GM12873 (cell line): Measurements from ENCODE around the gene RGS4.

Source experiments
- TF ChIP-seq, protein P1 (sequence below): IDR thresholded peaks from 2 replicates; pipeline ENCODE4 v1.5.1; 2012; ENCODE audit warnings: low read depth, mild to moderate bottlenecking, moderate library complexity, low read length, control low read depth; ENCODE audit not compliant: insufficient read depth; ENCODE audit errors: missing control alignments

Gene RGS4

GRCh38 chr1:163076981-163077761, 8.0 kb downstream of the RGS4 start:
- TF ChIP-seq, protein P1, sequence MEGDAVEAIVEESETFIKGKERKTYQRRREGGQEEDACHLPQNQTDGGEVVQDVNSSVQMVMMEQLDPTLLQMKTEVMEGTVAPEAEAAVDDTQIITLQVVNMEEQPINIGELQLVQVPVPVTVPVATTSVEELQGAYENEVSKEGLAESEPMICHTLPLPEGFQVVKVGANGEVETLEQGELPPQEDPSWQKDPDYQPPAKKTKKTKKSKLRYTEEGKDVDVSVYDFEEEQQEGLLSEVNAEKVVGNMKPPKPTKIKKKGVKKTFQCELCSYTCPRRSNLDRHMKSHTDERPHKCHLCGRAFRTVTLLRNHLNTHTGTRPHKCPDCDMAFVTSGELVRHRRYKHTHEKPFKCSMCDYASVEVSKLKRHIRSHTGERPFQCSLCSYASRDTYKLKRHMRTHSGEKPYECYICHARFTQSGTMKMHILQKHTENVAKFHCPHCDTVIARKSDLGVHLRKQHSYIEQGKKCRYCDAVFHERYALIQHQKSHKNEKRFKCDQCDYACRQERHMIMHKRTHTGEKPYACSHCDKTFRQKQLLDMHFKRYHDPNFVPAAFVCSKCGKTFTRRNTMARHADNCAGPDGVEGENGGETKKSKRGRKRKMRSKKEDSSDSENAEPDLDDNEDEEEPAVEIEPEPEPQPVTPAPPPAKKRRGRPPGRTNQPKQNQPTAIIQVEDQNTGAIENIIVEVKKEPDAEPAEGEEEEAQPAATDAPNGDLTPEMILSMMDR = no peak

DNA sequence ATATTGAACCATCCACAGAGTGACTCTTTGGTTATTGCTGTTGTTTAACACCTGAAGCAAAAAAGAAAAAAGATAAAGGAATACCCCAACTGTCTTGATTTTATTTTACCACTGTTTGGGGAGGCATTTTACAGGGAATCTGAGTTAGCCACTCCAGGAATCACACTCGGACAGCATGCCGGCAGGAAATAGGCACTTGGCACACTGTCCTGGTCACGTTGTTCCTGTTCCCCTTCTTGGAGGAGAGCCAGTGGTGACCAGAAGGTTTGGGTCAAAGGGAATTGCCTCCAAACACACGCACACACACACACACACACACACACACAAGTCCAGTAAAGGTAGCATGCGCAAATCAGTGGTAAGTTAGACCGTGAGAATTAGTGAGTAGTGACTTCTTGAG, 13.8 kb downstream of the RGS4 start:
- TF ChIP-seq, protein P1 = no peak

DNA sequence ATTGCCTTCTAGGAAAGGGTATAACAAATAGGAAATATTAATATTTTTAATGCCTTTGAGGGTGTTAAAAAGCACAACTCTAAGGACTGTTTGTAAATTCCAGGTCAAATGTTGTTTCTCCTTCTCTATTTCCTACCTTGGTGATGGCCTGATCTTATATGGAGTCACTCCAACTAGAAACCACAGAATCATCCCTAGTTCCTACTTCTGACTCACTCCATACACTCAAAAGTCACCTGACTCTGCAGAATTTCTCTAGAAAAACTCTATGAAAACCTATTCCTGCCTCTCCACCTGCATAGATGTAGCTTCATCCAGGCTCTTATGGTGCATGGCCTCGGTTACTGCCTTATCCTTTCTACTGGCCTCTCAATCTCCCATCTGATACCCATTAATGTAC, 14.5 kb downstream of the RGS4 start:
- TF ChIP-seq, protein P1 = no peak

DNA sequence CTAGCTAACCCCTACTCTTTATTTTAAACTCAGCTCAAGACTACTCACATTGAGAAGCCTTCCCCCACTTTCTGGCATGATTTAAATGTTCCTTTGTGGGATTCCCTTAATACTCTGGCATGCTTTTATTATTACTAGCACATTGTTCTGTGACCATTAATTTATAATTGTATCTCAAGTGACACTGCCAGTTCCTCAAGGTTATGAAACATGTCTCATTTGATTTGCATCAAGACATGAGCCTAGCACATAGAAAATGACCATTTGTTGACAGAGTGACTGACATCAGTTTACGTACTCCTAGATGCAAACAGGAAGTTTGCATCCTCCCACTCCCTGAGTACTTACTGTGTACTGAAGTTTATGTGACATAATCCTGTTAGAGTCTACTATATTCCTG, 15.2 kb downstream of the RGS4 start:
- TF ChIP-seq, protein P1 = no peak

DNA sequence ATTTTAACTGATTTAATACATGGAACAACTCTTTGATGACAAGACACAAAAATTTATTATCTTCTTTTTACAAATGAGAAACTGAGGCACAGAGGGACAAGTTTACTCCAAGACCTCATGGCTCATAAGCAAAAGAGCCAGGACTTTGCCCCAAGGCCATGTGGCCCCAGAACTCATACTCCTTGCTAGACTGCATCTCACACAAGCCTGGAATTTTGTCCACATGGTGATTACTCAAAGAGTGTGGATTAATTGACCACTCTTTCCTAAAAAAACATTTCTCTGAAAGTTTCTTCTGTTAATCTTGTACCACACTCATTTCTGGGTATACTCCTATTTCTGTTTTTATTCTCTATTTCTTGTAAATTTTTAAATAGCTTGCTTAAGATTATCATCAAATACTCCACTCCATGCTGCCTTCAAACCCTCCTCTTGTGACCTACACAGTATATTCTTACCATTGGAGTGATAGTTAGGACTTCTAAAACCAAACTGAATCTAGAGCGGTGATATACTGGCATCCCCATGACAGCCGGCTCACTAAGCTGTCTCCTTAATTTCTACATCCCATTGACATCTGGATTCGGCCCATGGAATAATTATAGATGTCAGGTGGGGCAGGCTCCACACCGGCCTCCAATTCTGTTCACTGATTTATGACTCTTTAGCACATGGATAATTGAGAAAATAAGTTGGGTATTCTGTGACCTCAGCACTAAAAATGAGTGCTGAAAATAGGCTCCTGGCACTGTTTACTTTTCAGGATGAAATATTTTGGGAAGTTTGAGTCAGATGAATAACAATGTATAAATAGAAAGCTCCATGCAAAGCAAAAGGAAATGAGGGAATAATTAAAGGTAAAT, 16.1 kb downstream of the RGS4 start:
- TF ChIP-seq, protein P1 = no peak

DNA sequence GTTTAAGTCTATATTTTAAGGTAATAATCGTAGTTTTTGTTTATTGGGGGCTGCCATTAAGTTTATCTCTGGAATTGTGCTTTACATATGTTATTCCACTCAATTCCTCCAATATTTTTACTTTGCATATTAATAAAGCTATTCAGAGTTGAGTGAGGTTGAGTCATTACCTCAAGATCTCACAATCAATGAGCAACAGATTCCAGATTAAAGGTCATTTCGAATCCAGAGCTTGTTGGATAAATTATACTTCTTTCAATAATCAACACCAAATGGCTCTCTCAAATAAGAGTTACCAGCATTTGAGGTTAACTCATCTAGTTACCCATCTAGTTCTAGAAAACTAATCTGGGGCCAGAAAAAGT, 16.7 kb downstream of the RGS4 start:
- TF ChIP-seq, protein P1 = no peak

DNA sequence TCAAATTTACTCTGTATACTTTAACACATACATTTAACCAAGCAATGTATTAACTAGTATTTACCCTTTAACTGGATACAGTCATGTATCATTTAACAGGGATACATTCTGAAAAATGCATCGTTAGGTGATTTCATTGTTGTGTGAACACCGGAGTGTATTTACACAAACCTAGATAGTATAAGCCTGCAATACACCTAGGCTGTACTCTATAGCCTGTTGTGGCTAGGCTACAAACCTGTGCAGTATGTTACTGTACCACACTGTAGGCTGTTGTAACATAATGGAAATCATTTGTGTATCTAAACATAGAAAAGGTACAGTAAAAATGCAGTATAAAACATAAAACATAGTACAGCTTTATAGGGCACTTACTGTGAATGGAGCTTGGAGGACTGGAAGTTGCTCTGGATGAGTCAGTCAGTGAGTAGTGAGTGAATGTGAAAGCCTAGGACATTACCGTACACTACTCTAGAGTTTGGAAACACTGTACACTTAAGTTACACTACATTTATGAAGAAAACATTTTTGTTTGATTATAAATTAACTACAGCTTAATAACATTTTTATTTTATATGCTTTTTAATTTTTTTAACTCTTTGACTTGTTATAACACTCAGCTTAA, 21.3 kb downstream of the RGS4 start:
- TF ChIP-seq, protein P1 = no peak
